OCI-LY3 (cell line): ENCODE data around the gene CCNJL.

Experiments used
- H2AFZ ChIP-seq: fragments of 200-600, 300-600 bp; shearing (Covaris generic); 2 replicates; pipeline ENCODE4 v1.6.0; 2014; ENCODE audit warnings: antibody characterized with exemption, low read depth, low read length
- H3K27ac ChIP-seq: fragments of 200-600, 300-600 bp; sonication (generic); 2 replicates; pipeline ENCODE4 v1.5.1; 2014; ENCODE audit warnings: mild to moderate bottlenecking, low read length, moderate library complexity, mixed read lengths
- H3K27me3 ChIP-seq: fragments of 200-600, 300-600 bp; sonication (generic); 2 replicates; pipeline ENCODE4 v1.6.1; 2014; ENCODE audit warnings: low read depth, low read length, mixed read lengths
- H3K36me3 ChIP-seq: fragments of 200-600, 300-600 bp; sonication (generic); replicated peaks from 2 replicates; pipeline ENCODE3; 2014; ENCODE audit warnings: low read depth, low read length, mixed read lengths
- H3K4me1 ChIP-seq: fragments of 300-600, 200-600 bp; sonication (generic); 2 replicates; pipeline ENCODE4 v1.6.1; 2014; ENCODE audit warnings: low read length, mixed read lengths
- H3K4me2 ChIP-seq: fragments of 200-600, 300-600 bp; sonication (generic); 2 replicates; pipeline ENCODE4 v1.6.1; 2014; ENCODE audit warnings: low read length, mixed read lengths
- H3K4me3 ChIP-seq: fragments of 300-600, 200-600 bp; sonication (generic); 2 replicates; pipeline ENCODE4 v1.5.1; 2014; ENCODE audit warnings: antibody characterized with exemption, mild to moderate bottlenecking, low read length, moderate library complexity
- H3K79me2 ChIP-seq: fragments of 300-600, 200-600 bp; shearing (Covaris generic); 2 replicates; pipeline ENCODE4 v1.6.1; 2014; ENCODE audit warnings: mild to moderate bottlenecking, low read length, mixed read lengths
- H3K9ac ChIP-seq: fragments of 300-600, 200-600 bp; shearing (Covaris generic); 2 replicates; pipeline ENCODE4 v1.6.0; 2014; ENCODE audit warnings: mild to moderate bottlenecking, low read length, moderate library complexity
- H3K9me3 ChIP-seq: fragments of 200-600, 300-600 bp; shearing (Covaris generic); 2 replicates; pipeline ENCODE4 v1.6.1; 2014; ENCODE audit warnings: low read length, mixed read lengths; ENCODE audit not compliant: insufficient read depth
- H4K20me1 ChIP-seq: fragments of 200-600, 300-600 bp; sonication (generic); 2 replicates; pipeline ENCODE4 v1.6.1; 2016; ENCODE audit warnings: low read length, mixed read lengths; ENCODE audit not compliant: insufficient read depth
- CTCF ChIP-seq: fragments of 200-600, 300-600 bp; sonication (generic); IDR thresholded peaks from 2 replicates; pipeline ENCODE4 v1.5.1; 2014; ENCODE audit warnings: antibody characterized with exemption, low read length, low read depth
- EZH2phosphoT487 ChIP-seq: fragments of 200-600 bp; shearing (Covaris generic); IDR thresholded peaks from 2 replicates; pipeline ENCODE4 v1.6.1; 2018; ENCODE audit warnings: antibody characterized with exemption, mixed run types, low read depth

The CCNJL gene

DNA sequence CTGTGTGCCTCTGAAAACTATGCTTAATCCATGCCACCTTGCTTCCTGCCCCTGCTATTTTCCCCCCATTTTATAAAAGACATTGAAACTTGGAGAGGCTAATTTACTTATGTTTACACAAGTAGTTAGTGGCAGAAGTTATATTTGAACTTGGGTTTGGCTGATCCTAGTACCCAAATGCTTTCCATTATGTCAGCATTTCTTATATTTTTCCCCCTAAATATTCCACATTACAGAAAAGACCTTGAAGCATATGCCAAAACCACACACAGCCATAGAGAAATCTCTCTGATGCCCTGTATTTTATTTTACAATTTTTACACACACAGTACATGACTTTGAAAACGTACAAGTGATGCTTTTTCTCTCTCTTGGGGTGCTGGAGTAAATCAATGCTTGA, 46.9 kb upstream of the CCNJL start:
- Histone ChIP-seq H3K4me3 (no peak overlapping the region), H3K79me2 (no peaks in the 10 kb centered on the region), H4K20me1 (no peaks in the 10 kb centered on the region), H3K36me3 (no peaks in the 10 kb centered on the region), H3K4me2 (no peak overlapping the region), H3K9ac (no peak overlapping the region), H3K4me1 (no peaks in the 10 kb centered on the region), H3K27ac (no peak overlapping the region), H3K9me3 (no peaks in the 10 kb centered on the region), H2AFZ (no peak overlapping the region), H3K27me3 (no peaks in the 10 kb centered on the region)
- TF ChIP-seq EZH2phosphoT487 (no peak), CTCF (no peak)

DNA sequence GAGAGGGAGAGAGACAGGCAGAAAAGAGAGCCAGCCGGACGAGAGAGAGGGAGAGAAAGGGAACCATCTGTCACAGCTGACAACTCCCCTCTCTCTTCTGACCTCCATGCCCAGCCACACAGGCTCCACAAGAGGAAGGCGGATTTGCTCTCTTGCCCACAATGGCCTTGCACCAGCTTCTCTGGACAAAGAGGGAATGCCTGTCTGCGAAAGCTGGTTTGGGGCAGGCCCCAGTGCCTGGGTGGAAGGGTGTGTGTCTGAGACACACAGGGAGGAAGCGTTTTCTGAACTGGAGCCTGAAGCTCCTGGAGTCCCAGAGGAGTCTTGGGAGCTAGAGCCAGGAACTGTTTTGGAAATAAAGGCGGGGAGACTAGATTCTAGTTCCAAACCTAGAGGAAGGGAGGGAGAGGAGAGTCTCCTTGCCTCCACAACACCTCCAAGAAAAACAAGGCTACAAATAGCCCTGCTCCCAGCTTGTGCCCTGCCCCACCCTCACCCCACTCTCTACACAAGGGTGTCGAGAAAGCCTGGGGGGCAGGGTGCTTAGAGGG, 45.6 kb upstream of the CCNJL start:
- Histone ChIP-seq H3K4me2 (no peak overlapping the region), H3K9ac (no peak overlapping the region), H3K27ac (no peak overlapping the region), H2AFZ (no peak overlapping the region), H3K4me3 (no peak overlapping the region), H3K9me3 (no peaks in the 10 kb centered on the region), H3K36me3 (no peaks in the 10 kb centered on the region), H4K20me1 (no peaks in the 10 kb centered on the region), H3K4me1 (no peaks in the 10 kb centered on the region), H3K27me3 (no peaks in the 10 kb centered on the region), H3K79me2 (no peaks in the 10 kb centered on the region)
- no peak for TF ChIP-seq EZH2phosphoT487
- no peak for TF ChIP-seq CTCF

- no peak overlapping the region for H3K9ac ChIP-seq
- H2AFZ ChIP-seq = no peak overlapping the region
- no peaks in the 10 kb centered on the region for H3K36me3 ChIP-seq
- H3K4me2 ChIP-seq = no peak overlapping the region
- H3K9me3 ChIP-seq = no peaks in the 10 kb centered on the region
- no peaks in the 10 kb centered on the region for H3K4me1 ChIP-seq
- TF ChIP-seq CTCF (no peak), EZH2phosphoT487 (no peak)
- no peaks in the 10 kb centered on the region for H3K79me2 ChIP-seq
- H3K27me3 ChIP-seq = no peaks in the 10 kb centered on the region
- H3K27ac ChIP-seq = no peak overlapping the region
- H3K4me3 ChIP-seq = no peak overlapping the region
- H4K20me1 ChIP-seq = no peaks in the 10 kb centered on the region
Observed at GRCh38 chr5:160357394-160357793, 45.0 kb upstream of the CCNJL start.

DNA sequence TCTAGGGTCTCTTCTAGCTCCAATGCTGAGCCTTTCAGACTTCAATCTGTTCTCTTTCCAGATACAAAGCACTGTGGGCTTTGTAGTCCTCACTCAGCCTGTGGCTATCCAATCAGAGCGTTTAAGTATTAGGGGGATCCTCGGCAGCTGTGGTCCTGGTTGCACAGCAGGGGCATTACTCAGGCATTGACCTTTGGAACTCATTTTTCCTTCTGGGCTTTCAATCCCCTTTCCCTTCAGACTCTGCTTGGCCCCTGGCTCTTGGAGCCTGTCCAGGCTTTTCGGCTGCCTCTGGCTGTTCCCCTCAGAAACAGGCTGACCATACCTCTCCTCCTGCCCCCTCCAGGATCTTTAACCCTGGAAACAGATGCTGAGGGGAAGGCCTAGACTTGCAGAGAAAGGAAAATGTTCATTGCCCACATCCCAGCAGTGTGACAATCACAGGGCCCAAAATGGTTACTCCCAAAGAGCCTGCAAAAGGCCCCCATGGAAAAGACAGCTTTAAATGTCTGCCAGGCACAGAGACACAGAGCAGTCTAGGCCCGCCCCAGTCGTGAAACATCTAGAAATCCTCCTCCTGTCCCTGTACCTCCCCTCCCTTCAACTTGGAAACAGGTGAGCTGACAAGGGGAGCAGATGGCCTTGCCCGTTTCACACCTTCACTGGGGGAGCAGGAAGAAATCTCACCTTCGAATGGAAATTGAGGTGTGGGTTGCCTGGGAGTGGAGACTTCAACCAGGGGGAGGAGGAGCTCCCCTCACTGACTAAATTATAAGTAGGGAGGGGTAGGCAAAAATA, 44.4 kb upstream of the CCNJL start:
- TF ChIP-seq CTCF (no peak), EZH2phosphoT487 (no peak)
- H2AFZ ChIP-seq = no peak overlapping the region
- H3K27ac ChIP-seq = no peak overlapping the region
- no peaks in the 10 kb centered on the region for H4K20me1 ChIP-seq
- H3K9ac ChIP-seq = no peak overlapping the region
- H3K27me3 ChIP-seq = no peaks in the 10 kb centered on the region
- H3K9me3 ChIP-seq = no peaks in the 10 kb centered on the region
- H3K4me1 ChIP-seq = no peaks in the 10 kb centered on the region
- H3K4me2 ChIP-seq = no peak overlapping the region
- H3K36me3 ChIP-seq = no peaks in the 10 kb centered on the region
- H3K79me2 ChIP-seq = no peaks in the 10 kb centered on the region
- no peak overlapping the region for H3K4me3 ChIP-seq
